Measurements from ENCODE around the gene XPNPEP1.

DNA sequence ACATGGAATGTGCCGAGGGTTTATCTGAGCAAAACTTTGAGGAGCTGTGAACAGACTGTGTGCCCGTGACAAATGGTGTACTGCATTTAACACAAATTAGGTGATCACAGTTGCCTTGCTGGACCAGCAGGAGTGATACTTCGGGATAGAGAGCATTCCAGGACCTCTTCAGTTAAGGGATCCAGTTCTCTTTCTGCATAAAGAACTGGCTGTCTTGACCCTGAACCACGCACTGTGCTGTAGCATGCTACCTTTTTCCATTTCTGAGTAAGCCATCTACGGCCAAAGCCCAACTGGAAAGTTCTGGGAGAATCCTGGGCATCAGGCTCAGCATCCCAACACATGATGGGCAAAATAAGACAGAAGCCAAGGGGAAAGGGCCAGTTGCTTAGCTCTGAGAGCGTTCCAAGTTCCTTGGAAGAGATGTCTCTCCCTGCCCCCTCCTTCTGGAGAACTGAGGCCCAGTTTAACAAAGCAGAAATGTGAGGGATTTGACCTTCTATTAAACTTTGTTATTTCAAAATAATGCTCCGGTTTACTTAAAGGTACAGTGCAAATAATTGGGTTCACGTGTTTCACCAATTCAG is 46.5 kb upstream of the XPNPEP1 start:
- TF ChIP-seq, protein P1, sequence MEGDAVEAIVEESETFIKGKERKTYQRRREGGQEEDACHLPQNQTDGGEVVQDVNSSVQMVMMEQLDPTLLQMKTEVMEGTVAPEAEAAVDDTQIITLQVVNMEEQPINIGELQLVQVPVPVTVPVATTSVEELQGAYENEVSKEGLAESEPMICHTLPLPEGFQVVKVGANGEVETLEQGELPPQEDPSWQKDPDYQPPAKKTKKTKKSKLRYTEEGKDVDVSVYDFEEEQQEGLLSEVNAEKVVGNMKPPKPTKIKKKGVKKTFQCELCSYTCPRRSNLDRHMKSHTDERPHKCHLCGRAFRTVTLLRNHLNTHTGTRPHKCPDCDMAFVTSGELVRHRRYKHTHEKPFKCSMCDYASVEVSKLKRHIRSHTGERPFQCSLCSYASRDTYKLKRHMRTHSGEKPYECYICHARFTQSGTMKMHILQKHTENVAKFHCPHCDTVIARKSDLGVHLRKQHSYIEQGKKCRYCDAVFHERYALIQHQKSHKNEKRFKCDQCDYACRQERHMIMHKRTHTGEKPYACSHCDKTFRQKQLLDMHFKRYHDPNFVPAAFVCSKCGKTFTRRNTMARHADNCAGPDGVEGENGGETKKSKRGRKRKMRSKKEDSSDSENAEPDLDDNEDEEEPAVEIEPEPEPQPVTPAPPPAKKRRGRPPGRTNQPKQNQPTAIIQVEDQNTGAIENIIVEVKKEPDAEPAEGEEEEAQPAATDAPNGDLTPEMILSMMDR (IDR thresholded peaks at IDR 0.05): no peak
- TF ChIP-seq, protein P2, sequence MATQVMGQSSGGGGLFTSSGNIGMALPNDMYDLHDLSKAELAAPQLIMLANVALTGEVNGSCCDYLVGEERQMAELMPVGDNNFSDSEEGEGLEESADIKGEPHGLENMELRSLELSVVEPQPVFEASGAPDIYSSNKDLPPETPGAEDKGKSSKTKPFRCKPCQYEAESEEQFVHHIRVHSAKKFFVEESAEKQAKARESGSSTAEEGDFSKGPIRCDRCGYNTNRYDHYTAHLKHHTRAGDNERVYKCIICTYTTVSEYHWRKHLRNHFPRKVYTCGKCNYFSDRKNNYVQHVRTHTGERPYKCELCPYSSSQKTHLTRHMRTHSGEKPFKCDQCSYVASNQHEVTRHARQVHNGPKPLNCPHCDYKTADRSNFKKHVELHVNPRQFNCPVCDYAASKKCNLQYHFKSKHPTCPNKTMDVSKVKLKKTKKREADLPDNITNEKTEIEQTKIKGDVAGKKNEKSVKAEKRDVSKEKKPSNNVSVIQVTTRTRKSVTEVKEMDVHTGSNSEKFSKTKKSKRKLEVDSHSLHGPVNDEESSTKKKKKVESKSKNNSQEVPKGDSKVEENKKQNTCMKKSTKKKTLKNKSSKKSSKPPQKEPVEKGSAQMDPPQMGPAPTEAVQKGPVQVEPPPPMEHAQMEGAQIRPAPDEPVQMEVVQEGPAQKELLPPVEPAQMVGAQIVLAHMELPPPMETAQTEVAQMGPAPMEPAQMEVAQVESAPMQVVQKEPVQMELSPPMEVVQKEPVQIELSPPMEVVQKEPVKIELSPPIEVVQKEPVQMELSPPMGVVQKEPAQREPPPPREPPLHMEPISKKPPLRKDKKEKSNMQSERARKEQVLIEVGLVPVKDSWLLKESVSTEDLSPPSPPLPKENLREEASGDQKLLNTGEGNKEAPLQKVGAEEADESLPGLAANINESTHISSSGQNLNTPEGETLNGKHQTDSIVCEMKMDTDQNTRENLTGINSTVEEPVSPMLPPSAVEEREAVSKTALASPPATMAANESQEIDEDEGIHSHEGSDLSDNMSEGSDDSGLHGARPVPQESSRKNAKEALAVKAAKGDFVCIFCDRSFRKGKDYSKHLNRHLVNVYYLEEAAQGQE (IDR thresholded peaks at IDR 0.05; ENCODE audit: low read depth, low read length): no peak
- TF ChIP-seq JUND (IDR thresholded peaks at IDR 0.05): no peak
- no peak for TF ChIP-seq RAD21 (IDR thresholded peaks at IDR 0.05; ENCODE audit: low read length)
- no peak for TF ChIP-seq NRF1 (IDR thresholded peaks at IDR 0.05; ENCODE audit: low read depth, low read length)
- TF ChIP-seq, protein P3, sequence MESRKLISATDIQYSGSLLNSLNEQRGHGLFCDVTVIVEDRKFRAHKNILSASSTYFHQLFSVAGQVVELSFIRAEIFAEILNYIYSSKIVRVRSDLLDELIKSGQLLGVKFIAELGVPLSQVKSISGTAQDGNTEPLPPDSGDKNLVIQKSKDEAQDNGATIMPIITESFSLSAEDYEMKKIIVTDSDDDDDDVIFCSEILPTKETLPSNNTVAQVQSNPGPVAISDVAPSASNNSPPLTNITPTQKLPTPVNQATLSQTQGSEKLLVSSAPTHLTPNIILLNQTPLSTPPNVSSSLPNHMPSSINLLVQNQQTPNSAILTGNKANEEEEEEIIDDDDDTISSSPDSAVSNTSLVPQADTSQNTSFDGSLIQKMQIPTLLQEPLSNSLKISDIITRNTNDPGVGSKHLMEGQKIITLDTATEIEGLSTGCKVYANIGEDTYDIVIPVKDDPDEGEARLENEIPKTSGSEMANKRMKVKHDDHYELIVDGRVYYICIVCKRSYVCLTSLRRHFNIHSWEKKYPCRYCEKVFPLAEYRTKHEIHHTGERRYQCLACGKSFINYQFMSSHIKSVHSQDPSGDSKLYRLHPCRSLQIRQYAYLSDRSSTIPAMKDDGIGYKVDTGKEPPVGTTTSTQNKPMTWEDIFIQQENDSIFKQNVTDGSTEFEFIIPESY (IDR thresholded peaks at IDR 0.05; ENCODE audit: borderline replicate concordance, low read depth): no peak
- TF ChIP-seq EP300 (IDR thresholded peaks at IDR 0.05; ENCODE audit: borderline replicate concordance in 1 of 2, low read depth in 1 of 2, low read length in 1 of 2): no peak
- no peak for TF ChIP-seq FOSL2 (IDR thresholded peaks at IDR 0.05; ENCODE audit: borderline replicate concordance, low read depth)
- TF ChIP-seq FOXM1 (IDR thresholded peaks at IDR 0.05; ENCODE audit: low read depth): no peak
- no peak for TF ChIP-seq POLR2AphosphoS5 (IDR thresholded peaks at IDR 0.05; ENCODE audit: low read depth, low read length)
- TF ChIP-seq, protein P4, sequence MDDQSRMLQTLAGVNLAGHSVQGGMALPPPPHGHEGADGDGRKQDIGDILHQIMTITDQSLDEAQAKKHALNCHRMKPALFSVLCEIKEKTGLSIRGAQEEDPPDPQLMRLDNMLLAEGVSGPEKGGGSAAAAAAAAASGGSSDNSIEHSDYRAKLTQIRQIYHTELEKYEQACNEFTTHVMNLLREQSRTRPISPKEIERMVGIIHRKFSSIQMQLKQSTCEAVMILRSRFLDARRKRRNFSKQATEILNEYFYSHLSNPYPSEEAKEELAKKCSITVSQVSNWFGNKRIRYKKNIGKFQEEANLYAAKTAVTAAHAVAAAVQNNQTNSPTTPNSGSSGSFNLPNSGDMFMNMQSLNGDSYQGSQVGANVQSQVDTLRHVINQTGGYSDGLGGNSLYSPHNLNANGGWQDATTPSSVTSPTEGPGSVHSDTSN (IDR thresholded peaks at IDR 0.05): no peak
- TF ChIP-seq RCOR1 (IDR thresholded peaks at IDR 0.05; ENCODE audit: low read length): no peak
- TF ChIP-seq TAF1 (IDR thresholded peaks at IDR 0.05; ENCODE audit: borderline replicate concordance, low read depth, low read length): no peak

Data from SK-N-SH (cell line).